Endothelial cell (in vitro differentiated cells): ENCODE results near the gene CABLES1. TPM values are rescaled to one million over a fixed set of nuclear protein-coding genes. Genes with fewer than 3 reads are reported as not detected.

ENCODE experiments used
- DNase-seq: peaks from one replicate; pipeline ENCODE4 v3.0.0; 2021; ENCODE audit warnings: low spot score
- H3K27ac Mint-ChIP-seq: one replicate; pipeline ENCODE4 v1.8.0; 2021; ENCODE audit warnings: mixed read lengths, inconsistent platforms; ENCODE audit not compliant: unreplicated experiment
- H3K27me3 Mint-ChIP-seq: one replicate; pipeline ENCODE4 v1.8.0; 2021; ENCODE audit warnings: mild to moderate bottlenecking, moderate library complexity, mixed read lengths, inconsistent platforms; ENCODE audit not compliant: unreplicated experiment
- H3K36me3 Mint-ChIP-seq: one replicate; pipeline ENCODE4 v1.8.0; 2021; ENCODE audit warnings: mild to moderate bottlenecking, low read depth, mixed read lengths, inconsistent platforms; ENCODE audit not compliant: unreplicated experiment
- H3K4me1 Mint-ChIP-seq: one replicate; pipeline ENCODE4 v1.8.0; 2021; ENCODE audit warnings: mild to moderate bottlenecking, mixed read lengths, inconsistent platforms; ENCODE audit not compliant: unreplicated experiment
- H3K4me3 Mint-ChIP-seq: one replicate; pipeline ENCODE4 v1.8.0; 2021; ENCODE audit warnings: mild to moderate bottlenecking, mixed read lengths, inconsistent platforms; ENCODE audit not compliant: unreplicated experiment
- H3K9me3 Mint-ChIP-seq: one replicate; pipeline ENCODE4 v1.8.0; 2021; ENCODE audit warnings: mixed read lengths, inconsistent platforms; ENCODE audit not compliant: unreplicated experiment
- CTCF ChIP-seq: fragments of 200-600 bp; sonication (generic); IDR thresholded peaks from one replicate; pipeline ENCODE4 v1.5.0; 2021; ENCODE audit warnings: antibody characterized with exemption; ENCODE audit not compliant: unreplicated experiment
- total RNA-seq: library from RNA; stranded (reverse); fragmentation: NEBNext Ultra II Directional; extraction: Animal tissue kit (Norgen Biotek cat#: 25700); gene quantifications from one replicate; pipeline ENCODE4 v1.2.1, GENCODE V29; 2021; ENCODE audit not compliant: unreplicated experiment

Gene CABLES1
- total RNA-seq, 1 donor from 2014 or later: 24.9 TPM

GRCh38 chr18:23101861-23102432 is 33.3 kb upstream of the CABLES1 start:
- H3K27me3 Mint-ChIP-seq: peaks cover 2% of the 10 kb centered on the region
- H3K36me3 Mint-ChIP-seq: no peaks in the 10 kb centered on the region
- no peak for TF ChIP-seq CTCF
- peaks cover 14% of the 10 kb centered on the region for H3K4me1 Mint-ChIP-seq
- no peak for DNase-seq
- no peak overlapping the region for H3K27ac Mint-ChIP-seq
- no peak overlapping the region for H3K4me3 Mint-ChIP-seq
- H3K9me3 Mint-ChIP-seq: no peaks in the 10 kb centered on the region

- H3K4me1 Mint-ChIP-seq: peaks cover 16% of the 10 kb centered on the region
- H3K27ac Mint-ChIP-seq: no peak overlapping the region
- TF ChIP-seq CTCF: no peak
- H3K36me3 Mint-ChIP-seq: no peaks in the 10 kb centered on the region
- no peaks in the 10 kb centered on the region for H3K9me3 Mint-ChIP-seq
- H3K27me3 Mint-ChIP-seq: peaks cover 4% of the 10 kb centered on the region
- DNase-seq: no peak
- H3K4me3 Mint-ChIP-seq: no peak overlapping the region
These were observed 32.6 kb upstream of the CABLES1 start for GRCh38 chr18:23102493-23103261.

GRCh38 chr18:23103449-23103848 is 31.8 kb upstream of the CABLES1 start:
- no peak for TF ChIP-seq CTCF
- Mint-ChIP-seq H3K27ac (no peak overlapping the region), H3K4me1 (peaks cover 16% of the 10 kb centered on the region), H3K4me3 (no peak overlapping the region), H3K36me3 (no peaks in the 10 kb centered on the region), H3K9me3 (no peaks in the 10 kb centered on the region), H3K27me3 (peaks cover 4% of the 10 kb centered on the region)
- DNase-seq: no peak

- no peak for TF ChIP-seq CTCF
- Mint-ChIP-seq H3K4me3 (no peak overlapping the region), H3K27ac (no peak overlapping the region), H3K36me3 (no peaks in the 10 kb centered on the region), H3K27me3 (peaks cover 4% of the 10 kb centered on the region), H3K9me3 (no peaks in the 10 kb centered on the region), H3K4me1 (peaks cover 16% of the 10 kb centered on the region)
- no peak for DNase-seq
These were observed 30.3 kb upstream of the CABLES1 start for GRCh38 chr18:23105030-23105429.

- no peak for TF ChIP-seq CTCF
- Mint-ChIP-seq H3K9me3 (no peaks in the 10 kb centered on the region), H3K36me3 (no peaks in the 10 kb centered on the region), H3K4me1 (peaks cover 16% of the 10 kb centered on the region), H3K4me3 (no peak overlapping the region), H3K27ac (peak overlapping the region; percentile 2), H3K27me3 (peaks cover 4% of the 10 kb centered on the region)
- DNase-seq: no peak
These were observed 29.6 kb upstream of the CABLES1 start for GRCh38 chr18:23105581-23106219.
